ENCODE measurements around the gene CACNA1C.

The CACNA1C gene

DNA sequence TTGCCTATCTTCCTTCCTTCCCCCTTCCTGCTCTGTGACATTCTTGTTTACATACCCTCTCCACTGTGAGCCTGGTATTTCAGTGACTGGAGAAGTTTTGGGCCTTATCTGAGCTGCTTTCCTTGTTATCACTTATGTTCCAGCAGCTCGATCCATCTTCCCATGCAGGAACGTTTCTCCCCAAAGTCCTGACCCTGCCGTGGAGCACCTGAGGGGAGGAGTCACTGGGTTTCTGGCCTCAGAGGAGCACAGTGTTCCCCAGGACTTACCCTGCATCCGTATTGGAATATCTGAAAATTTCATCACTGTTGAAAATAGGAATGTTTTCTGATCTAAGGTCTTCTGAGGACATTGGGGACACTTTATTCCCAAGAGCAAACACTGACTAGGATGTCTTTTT lies 141.8 kb downstream of the CACNA1C start:
- DNase-seq (ENCODE audit: low read depth, low spot score): no peak

GRCh38 chr12:2195085-2195484 lies 142.3 kb downstream of the CACNA1C start:
- no peak for DNase-seq (ENCODE audit: low read depth, low spot score)

GRCh38 chr12:2198005-2198501 lies 145.3 kb downstream of the CACNA1C start:
- no peak for DNase-seq (ENCODE audit: low read depth, low spot score)

DNA sequence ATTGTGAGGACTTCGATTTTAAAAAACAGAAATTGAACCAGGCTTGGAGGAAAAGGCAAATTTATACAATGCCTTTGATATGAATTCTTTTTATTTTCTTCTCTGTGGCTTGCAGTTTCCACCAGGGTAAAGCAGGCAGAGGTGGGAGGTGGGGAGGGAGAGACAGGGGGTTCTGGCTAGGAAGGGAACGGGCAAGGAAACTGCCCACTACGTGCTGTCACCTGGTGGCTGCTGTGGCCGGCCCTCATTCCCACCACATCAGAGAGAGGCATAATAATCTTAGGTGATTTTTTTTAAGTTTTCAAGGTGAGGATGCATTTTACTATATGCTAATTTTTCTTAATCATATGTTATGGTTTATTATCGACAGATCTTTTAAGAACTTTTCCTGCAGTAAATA lies 145.8 kb downstream of the CACNA1C start:
- no peak for DNase-seq (ENCODE audit: low read depth, low spot score)

GRCh38 chr12:2205996-2206395 lies 153.2 kb downstream of the CACNA1C start:
- no peak for DNase-seq (ENCODE audit: low read depth, low spot score)

GRCh38 chr12:2208837-2209635 lies 156.2 kb downstream of the CACNA1C start:
- no peak for DNase-seq (ENCODE audit: low read depth, low spot score)

GRCh38 chr12:2211119-2211518 lies 158.3 kb downstream of the CACNA1C start:
- DNase-seq (ENCODE audit: low read depth, low spot score): no peak

DNA sequence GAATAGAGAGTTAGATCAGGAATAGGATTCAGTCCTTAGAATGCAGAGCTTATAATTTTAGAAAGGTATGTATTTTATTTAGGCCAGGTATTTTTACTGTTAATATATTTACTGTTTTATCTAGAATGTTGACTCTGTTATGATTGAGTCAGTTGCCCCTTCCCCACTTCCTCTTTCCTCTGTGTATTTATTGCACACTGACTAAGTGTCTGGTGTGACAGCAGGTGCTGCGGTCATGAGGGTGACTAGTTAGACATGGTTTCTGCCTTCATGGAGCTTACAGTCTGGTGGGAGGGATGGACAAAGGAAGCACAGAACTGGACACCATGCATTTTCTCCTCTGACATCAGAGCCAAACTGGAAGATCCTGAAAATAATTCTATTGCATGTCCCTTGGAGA lies 159.8 kb downstream of the CACNA1C start:
- DNase-seq (ENCODE audit: low read depth, low spot score): no peak

GRCh38 chr12:2212971-2213869 lies 160.4 kb downstream of the CACNA1C start:
- DNase-seq (ENCODE audit: low read depth, low spot score): no peak

DNA sequence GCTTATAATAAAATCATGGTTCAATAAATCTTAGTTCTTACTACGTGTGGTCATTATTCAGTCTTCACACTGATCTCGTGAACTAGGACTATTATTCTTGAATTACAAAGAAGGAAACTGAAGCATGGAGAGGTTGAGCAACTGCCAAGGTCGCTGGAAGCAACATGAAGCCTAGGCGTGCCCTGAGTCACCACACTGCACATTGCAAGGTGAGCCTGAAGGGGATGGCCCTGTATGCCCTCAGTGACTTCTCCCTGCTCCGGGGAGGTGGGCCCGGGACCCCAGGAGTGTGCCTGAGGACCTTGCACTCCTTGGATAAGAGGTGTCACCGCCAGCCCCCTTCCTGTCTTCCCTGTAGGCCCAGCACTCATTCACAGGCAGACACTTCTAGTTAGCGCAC lies 161.6 kb downstream of the CACNA1C start:
- no peak for DNase-seq (ENCODE audit: low read depth, low spot score)

GRCh38 chr12:2215709-2216560 lies 163.1 kb downstream of the CACNA1C start:
- DNase-seq (ENCODE audit: low read depth, low spot score): no peak

DNA sequence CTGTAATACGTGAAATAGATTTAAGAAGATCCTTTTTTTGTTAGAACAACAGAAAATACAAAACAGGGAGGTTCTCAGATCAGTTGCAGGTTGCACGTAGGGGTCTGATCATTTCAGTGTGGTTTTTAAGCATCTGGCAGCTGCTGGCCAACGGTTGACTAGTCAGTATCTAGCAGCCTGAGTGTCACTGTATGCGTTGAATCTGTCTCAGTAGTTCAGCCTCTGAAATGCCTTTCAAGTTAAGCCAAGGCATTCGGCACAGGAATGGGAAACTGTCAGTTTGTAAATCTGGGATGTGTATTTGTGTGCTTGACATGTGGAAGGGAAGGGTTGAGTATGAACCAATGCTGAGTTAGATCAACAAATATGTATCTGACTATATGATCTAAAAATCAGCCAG lies 165.9 kb downstream of the CACNA1C start:
- no peak for DNase-seq (ENCODE audit: low read depth, low spot score)

DNA sequence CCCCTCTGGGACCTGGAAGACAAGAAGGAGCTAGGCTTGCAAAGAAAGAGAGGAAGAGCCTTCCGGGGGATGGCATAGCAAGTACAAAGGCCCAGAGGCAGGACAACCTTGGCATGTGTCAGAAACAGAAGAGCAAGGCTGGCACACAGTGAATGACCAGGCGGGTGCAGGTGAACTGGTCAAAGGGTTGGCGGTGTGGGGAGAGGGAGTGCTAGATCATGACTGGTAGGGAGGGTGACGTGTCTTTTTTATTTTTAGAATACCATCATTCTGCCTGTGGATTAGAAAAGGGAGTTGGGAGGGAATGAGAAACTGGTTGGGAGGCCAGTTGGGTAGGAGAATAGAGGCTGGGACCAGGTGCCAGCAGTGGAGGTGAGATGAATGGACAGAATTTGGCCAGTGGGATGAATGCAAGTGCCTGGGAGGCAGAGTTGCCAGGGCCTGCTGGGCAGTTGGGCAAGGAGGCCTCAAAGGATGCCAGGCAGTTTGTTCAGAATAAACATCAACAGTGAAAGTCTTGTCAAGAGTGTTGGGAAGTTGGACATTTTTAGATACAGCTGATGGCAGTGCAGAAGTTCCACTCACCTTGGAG lies 168.3 kb downstream of the CACNA1C start:
- DNase-seq (ENCODE audit: low read depth, low spot score): no peak

- DNase-seq (ENCODE audit: low read depth, low spot score): no peak
Measured at GRCh38 chr12:2222691-2223090, 169.9 kb downstream of the CACNA1C start.

DNA sequence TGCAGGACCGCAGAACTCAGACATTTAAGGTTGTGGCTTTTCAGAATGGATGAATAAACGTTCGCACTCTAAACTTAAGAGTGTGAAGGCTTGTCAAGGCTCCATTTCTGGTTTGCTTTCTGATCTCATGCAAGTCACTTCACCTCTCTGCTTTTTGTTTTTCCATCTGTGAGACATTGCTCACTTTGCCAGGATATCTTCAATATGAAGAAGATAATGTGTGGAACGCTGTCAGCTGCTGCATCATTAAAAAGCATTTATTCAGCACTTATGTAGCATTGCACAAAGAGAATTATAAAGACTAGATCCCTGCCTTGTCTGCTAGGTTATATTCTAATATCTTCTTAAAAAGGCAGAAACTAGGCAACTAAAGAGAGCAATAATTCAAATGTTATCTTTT lies 172.2 kb downstream of the CACNA1C start:
- no peak for DNase-seq (ENCODE audit: low read depth, low spot score)

GRCh38 chr12:2225696-2226095 lies 172.9 kb downstream of the CACNA1C start:
- DNase-seq (ENCODE audit: low read depth, low spot score): no peak

DNA sequence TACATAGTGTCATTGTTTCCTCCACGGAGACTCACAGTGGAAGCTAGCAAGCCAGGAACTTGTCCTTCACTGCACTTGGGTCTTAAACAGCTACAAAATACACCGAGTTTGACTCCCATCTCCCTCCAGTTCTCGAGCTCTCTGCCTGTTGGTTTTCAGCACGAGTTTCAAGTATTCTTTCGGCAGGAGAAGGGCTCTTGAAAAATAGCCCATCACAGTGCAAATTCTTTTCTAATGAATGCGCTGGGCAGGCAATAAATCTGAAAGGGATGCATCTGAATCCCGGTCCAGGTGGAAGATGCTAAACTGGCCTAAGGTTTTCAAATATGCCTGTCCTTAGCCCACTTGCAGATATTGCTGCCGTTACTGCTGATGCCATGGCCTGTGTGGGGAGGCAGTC lies 173.9 kb downstream of the CACNA1C start:
- no peak for DNase-seq (ENCODE audit: low read depth, low spot score)

- no peak for DNase-seq (ENCODE audit: low read depth, low spot score)
Measured at GRCh38 chr12:2227360-2227759, 174.6 kb downstream of the CACNA1C start.

DNA sequence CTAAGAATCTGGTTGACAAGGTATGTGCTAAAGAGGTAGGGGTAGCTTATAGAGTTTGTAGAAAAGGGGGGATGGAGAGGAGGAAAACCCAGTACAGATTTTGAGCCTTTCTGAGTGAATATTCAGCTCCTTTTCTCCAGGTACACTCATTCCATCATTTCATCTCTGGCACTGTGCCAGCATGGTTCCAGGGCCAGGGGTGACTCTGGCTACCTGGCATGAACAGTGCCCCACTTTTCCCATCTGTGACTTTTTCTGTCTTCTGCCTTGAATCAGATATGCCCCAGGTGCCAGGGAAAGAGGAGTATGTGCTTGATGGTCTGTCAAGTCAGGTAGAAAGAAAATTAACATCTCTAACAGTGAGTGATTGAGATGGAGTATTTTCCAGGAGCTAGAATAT lies 175.7 kb downstream of the CACNA1C start:
- no peak for DNase-seq (ENCODE audit: low read depth, low spot score)

DNA sequence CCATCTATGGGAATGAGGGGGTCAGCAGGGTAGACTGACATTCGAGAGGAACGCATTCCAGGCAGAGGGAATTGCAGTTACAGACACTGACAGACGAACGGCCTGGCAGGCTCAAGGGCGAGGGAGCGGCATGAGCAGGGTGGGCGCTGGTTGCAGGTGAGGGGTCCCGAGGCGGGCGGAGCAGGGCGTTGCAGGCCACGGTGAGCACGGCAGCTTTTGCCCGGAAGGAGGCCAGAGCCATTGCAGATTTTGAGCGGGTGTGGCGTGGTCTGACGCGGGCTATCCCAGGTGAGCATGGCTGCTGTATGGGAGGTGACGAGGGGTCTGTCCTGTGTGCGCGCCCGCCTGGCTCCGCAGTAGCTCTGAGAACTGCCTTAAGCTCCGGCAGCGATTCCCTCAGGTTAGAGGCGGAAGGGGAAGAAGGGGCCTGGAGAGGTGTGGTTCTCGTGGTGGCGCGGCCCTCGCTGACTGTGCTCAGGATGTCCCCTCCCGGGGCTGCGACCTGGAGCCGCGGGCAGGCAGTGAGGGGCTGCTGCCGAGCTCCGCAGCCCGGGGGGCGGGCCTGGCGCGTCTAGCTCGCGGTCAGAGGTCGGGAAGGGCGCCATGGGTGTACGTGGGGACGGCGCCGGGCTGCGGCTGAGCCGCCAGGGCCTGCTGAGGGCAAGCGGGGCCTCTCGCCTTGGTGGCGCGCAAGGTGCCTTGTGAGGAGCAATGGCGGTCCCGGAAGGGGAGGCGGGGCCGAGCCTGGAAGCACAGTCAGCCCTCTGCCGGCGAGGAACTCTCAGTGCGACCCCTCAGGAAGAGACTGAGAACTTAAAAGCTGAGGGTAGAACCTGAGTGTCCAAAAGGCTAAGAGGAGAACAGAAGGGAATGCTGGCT lies 177.1 kb downstream of the CACNA1C start:
- no peak for DNase-seq (ENCODE audit: low read depth, low spot score)
